Amniotic epithelial cell (primary cell): Measurements from ENCODE around the gene RNF167.

Experiments used
- DNase-seq: peaks from one replicate; pipeline ENCODE4 v3.0.0-alpha.2; 2010; ENCODE audit warnings: low read depth

Gene RNF167

DNA sequence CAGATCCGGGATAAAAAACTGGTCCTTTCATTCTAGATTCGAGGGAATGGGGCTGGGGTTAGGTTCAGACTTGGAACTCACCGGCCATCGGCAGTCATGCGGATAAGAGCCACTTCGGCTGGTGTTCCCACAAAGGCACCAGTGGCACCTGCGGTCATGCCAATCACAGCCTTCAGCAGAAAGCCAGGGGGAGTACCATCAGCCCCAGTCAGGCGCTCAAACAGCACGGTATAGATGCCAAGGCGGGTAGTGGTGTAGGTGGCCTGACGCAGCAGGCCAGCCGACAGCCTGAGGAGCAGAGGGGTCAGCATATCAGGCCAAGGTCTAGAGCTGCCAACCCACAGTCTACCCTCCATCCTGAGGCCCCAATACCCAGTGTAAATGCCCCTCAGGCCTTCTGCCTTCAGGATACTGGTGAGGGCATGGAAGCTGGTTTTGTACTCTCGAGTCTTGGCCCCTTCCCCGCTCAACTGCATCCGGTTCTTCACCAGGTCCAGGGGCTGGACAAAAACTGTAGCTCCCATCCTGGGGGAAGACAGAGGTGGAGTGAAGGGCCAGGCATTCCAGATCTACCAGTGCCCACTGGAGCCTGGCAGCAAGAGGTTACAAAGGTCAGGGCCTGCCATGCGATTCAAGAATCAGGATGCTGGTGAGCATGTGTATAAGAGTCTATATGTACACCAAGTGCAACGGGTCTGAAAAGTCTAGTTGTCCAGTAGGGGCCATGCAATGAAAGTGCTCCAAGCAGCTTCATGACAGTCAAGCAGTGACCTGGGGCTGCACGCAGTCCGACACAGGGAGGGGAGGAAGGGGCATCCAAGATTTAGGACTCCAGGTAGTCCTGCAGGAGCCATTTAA lies 1.2 kb upstream of the RNF167 start:
- no peak for DNase-seq

DNA sequence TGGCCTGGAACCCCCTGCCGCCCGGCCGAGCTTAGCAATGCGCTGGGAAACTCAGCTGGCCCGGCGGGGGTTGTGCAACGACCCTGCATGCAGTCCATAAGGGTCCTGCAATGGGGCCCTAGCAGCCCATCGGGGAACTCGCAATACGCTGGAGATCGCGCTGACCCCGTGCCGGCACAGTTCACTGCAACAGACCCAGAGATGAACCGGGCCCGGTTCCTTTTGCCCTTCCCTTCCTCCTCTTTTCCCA lies 597 bp upstream of the RNF167 start:
- no peak for DNase-seq

DNA sequence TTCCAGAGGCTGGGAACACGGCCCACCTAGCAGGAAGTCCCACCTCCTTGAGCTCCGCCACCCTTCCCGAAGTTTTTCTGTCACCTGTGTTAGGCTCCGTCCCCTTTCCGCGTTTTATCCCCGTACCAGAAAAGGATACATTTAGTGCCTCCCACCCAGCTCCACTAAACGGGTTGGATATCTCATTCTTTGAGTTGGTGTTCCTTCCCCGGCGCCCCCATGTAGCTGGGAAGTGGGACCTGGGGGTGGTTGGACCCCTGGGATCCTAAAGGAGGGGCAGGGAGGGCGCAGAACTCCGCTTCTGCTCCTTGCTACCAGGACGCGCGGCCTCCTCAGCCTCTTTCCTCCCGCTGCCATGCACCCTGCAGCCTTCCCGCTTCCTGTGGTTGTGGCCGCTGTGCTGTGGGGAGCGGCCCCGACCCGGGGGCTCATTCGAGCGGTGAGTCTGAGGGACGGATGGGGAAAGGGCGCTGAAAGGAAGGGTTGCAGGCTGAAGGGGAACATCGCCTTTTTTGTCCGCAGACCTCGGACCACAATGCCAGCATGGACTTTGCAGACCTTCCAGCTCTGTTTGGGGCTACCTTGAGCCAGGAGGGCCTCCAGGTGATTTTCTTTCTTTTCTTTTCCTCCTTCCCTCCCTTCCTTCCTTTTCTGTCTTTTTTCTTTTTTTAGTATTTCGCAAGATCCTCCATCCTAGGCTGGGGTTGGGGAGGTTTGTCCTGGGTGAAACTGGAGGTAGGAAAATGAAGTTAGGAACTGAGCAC lies 669 bp downstream of the RNF167 start:
- no peak for DNase-seq

DNA sequence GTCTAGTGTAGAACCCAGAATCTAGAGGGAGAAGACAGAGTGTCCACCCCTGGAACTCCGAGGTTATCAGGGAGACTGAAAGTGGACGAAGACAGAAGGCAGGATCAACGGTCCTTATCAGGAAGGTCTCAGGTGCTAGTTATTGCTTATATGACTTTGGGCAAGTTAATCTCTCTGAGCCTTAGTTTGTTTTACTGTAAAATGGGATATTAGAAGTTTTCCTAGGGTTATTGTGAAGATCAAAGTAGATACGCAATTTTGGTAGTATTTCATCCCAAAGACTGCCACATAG lies 1.2 kb downstream of the RNF167 start:
- DNase-seq = no peak

DNA sequence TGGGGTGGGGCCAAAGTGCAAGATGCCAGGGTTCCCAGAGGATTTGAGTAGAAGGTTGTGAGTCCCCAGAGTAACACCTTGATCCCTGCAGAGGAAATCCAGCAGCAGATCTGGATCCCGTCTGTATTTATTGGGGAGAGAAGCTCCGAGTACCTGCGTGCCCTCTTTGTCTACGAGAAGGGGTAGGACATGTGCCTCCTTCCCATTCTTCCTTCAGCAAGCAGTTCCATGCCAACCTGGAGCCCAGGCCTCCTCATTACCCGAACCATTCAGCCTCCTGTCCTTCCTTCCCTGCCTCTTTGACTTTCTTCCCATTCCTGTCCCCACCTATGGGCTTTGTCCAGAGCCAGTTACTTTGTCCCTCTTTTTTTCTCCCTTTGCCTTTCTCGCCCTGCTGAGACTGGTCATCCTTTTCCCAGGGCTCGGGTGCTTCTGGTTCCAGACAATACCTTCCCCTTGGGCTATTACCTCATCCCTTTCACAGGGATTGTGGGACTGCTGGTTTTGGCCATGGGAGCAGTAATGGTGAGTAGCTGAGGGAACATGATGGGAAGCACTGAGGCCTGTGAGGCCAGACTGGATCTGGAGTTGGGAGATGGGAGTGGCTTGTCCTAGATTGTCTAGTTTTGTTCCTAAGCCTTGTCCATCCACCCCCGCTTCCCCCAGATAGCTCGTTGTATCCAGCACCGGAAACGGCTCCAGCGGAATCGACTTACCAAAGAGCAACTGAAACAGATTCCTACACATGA lies 2.9 kb downstream of the RNF167 start:
- no peak for DNase-seq

DNA sequence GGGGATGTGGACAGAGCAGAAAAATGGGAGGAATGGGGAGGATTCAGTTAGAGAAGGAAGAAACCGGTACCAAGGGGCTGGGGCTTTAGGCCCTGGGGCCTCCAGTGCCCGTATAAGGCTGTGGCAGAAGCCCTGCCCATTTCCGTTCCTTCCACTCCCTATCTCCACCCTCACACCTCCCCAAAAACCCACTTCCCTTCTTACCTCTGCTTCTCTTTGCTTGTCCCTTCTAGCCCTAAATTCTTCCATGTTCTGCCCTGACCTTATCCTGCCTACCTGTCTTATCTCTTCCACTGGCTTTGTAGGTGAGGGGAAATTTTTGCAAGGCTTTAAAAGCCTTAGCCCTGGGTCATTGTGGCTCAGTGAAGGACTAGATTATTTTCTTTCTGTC lies 4.1 kb downstream of the RNF167 start:
- peak; percentile 52 for DNase-seq

DNA sequence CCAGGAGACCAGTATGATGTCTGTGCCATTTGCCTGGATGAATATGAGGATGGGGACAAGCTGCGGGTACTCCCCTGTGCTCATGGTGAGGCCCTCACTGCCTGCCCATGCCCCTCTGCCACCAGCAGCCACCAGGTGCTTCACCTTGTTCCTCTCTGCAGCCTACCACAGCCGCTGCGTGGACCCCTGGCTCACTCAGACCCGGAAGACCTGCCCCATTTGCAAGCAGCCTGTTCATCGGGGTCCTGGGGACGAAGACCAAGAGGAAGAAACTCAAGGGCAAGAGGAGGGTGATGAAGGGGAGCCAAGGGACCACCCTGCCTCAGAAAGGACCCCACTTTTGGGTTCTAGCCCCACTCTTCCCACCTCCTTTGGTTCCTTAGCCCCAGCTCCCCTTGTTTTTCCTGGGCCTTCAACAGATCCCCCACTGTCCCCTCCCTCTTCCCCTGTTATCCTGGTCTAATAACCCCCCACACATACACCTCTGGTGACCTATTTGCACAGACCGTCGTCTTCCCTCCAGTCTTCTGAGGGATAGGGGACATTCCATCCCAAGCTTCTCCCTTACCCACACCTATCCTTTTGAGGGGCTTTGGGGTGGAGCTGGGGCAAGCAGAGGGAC lies 4.6 kb downstream of the RNF167 start:
- no peak for DNase-seq

DNA sequence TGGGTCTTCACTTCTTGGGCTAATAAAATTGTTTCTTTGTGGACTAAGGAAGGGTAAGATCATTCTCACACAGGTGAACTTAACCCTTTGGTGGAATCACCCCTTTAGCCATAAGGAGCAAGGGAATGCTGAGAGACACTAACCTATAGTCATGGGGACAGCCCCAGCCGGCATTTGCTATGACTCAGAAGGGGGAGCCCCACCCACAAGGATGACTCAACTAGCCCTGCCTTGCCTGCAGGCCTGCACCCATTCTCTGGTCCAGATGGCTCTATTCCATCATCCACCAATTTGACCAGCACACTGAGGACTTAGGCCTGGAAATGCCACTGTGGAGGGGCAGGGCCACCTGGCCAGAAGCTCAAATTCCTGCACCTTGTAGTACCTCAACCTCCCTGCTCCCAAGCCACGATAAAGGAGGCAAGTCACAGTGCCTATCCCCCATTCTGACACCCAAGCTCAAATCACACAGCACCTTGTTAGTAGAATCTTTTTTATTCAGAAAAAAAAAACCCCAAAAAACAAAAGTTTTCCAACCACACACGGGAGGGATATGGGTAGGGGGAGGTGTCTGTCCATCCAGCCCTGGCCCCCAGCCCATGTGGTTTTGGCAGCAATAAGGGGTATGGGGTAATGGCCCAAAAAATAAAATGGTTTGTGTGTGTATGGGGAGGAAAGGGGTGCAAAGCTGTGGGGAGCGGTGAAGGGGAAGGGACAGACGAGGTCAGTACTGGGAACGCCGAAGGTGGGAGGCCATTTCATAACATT lies 5.3 kb downstream of the RNF167 start:
- DNase-seq = peak; percentile 87

DNA sequence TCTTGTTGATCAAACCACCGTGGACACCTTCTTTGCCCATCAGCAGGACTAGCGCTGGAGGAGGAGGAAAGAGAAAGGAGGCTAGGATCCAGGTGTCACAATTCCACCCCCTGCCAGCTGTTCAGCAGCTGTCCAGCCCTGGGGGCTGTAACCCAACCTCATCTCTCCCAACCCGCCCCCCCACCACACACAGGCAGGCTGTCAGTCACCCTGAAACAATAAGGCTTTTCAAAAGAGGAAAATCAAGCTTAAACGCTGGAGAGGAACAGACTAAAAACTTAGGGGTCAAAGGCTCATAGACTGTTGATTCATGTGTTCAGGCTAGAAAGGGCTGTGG lies 5.8 kb downstream of the RNF167 start:
- DNase-seq = no peak

DNA sequence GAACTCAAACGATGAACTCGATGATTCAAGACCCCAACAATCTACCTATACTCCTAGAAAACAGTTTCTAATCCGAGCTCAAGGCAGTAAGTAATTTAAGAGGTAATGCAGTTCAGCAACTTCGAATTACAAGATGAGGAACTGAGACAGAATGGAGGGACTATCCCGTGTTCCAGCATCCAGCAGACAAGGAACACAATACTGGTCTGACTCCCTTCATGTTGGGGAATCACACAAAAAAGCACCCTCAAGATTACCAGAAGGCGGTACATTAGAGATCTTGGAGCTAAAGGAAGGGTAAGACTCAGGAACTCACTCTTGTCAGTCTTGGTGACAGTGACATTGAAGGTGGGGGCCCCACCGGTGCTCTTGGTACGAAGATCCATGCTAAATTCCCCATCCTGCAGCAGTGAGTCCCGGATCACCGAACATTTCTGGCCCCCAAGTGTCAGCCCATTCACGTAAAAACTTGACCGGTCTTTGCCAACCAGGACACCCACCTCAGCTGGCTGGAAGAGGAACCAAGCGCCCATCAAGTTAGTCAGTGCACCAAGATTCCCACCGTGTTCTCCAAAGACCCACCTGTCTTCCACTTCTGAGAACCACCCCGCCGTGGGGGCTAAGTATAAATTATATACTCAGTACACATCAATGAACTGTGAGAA lies 6.4 kb downstream of the RNF167 start:
- no peak for DNase-seq

DNA sequence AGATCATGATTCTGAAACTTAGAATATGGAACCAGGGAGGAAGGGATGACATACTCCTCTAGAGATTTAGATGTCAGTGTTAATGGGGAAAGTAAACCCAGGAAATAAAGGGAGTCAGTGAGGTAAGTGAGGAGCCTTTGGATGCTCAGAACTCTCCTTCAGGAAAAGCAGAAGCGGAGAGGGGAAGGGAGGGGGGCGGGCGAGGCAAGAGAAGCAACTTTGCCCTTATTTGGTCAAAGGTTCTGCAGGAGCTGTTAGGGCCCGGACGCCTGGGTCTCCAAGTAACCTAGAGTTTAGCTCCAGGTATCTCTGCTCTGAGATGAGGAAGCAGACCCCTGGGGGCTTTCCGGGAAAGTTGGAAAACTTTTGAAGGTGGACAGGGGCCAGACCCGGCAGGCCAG lies 6.9 kb downstream of the RNF167 start:
- DNase-seq = no peak

DNA sequence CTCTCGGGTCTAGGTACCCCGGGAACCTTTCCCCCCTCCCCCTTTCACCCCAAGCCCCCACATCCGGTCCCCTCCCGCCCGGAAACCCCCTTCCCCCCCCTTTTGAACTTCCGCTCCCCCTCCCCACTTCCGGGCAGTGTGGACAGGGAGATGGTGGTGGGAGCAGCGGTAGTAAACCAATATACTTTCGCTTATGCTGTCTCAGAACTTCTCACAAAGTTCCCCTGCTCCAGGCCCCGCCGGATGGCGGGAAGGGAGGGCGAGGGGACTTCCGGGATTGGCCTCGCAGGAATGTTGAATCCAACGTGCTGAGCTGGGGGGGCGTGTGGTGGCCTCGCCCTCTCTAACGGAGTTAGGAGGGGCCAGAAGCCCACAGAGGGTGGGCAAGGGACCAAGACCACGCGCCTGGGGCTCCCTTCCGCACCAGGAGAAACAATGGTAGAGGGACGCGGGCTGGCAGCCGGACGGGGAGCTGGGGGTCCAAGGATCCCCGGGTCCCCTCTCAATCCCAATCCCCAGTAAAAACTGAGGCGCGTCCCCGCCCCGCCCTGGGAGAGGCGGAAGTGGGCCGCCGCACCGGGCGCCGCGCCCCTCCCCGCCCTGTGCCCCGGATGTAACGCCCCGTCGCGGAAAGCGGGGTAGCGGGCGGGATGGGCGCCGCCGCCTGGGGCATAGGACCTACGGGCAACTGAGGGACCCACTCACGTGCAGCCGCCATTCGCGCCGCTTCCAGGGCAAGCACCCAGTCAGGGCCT lies 7.5 kb downstream of the RNF167 start:
- peak; percentile 54 for DNase-seq

DNA sequence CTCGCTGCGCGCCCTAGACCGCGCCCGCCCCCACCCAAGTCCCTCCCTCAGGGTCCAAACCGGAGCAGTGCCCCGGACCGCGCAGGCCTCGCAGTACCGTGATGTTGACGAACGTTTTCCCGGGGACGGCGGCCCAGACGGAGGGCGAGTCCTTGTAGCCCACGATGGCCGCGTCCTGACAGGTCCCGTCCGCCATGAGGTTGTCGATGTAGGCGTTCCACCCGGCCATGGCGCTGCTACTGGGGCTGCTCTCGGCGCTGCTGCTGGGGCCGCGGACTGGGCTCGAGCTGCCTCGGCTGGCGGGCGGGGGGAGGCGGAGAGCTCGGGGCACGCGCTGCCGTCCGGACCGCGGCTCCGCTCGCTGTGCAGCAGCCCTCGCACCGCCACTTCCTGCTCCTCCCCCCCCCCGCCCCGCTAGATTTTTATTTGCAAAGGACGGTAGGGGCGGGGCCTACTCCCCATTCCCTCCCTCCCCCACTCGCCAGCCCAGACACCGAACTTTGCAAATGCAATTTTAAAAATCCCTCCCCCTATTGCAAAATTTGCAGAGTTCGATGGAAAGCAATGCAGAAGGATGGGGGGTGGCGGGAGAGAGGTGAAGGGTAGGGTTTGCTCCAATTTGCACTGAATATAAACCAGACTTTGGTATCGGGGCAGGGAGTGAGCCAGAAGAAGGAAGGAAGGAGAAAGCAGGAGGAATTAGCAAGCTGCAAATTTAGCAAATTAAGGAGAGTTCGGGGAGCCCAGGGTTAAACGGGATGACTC lies 8.3 kb downstream of the RNF167 start, which contains the start of gene PFN1:
Gene PFN1 (minus strand): TSS at position 365 of the 765 bp plus-strand sequence. CDS start 136 bp downstream, at position 229.
- DNase-seq = peak; percentile 93

DNA sequence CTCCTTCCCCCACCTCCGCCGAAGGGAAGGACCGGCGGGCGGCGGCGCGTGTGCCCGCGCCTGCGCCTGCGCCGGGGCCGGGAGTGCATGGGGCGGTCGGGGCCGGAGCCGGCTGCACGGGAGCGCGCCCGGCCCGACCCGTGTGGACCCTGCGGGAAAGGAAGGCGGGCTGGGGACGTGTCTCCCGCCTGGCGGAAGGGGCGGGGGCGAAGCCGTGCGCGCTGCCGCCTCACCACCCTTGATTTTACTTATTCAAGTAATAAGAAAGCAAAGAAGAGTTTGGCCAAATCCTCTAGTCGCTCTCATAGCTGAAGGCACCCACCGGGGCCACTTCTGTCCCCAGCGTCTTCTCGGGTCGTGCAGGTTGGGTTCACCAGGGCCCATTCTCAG lies 8.9 kb downstream of the RNF167 start:
- DNase-seq = peak; percentile 86

DNA sequence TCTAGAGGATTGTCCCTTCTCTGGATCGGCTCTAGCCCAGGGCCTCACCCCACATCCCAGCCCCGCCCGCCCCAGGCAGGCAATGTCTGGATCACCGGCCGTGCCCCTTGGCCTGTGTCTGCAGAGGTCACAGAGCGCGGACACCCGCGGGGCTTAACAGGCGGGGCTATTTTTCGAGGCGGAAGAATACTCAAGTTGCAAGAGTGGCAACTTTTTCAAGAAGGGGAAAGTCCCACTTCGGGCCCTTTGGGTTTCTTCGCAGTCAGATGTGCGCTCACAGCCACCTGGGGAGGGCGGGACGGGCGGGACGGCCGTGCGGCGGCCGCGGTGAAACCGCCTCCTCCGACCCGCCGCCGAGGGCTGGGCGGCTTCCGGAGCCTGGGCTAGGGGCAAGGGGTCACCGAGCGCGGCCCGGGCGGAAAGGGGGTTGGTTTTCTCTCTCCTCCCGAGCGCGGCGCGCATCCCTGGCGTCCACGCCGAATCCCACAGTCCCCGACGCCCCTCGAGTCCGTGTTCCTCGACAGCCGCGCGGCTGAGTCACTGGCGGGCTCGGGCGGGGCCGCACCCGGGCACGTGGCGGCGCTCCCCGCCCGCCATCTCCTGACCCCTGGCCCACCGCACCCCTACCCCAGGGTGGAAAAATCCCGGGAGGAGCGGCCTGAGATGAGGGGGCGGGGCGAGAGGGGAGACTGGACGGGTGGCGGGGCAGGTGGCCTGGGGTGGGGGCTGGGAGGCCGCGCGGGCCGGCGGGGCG lies 9.4 kb downstream of the RNF167 start:
- DNase-seq = peak; percentile 62

DNA sequence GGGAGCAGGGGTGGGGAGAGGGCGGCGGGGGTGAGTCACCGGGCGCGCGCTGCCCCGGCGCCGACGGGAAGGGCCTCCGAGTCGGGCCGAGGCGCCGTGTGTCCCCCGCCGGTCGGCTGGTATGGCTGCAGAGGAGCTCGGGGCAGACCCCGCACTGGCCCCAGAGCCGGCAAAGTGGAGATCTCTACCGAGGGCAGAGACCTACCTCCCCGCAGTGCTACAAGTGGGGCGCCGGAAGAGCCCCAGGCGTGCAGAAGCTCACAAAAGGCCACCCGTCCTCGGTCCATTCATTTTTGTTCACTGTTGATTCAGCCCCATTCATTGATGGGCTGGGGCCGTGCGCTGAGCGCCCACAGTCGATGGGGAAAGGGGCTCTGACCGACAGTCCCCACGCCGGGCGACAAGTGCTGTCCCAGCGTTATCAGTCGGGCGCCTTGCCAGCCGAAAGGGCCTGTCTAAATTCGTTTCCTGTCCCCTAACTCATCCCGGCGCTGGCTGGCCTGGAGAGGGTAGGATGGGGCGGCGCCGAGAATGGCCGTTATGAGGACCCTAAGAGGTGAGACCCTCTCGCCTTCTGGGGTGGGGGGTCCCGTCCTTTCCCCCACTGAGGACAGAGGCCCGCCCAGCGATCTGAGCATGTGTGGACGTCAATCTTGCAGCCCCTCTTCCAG lies 10.1 kb downstream of the RNF167 start:
- no peak for DNase-seq

DNA sequence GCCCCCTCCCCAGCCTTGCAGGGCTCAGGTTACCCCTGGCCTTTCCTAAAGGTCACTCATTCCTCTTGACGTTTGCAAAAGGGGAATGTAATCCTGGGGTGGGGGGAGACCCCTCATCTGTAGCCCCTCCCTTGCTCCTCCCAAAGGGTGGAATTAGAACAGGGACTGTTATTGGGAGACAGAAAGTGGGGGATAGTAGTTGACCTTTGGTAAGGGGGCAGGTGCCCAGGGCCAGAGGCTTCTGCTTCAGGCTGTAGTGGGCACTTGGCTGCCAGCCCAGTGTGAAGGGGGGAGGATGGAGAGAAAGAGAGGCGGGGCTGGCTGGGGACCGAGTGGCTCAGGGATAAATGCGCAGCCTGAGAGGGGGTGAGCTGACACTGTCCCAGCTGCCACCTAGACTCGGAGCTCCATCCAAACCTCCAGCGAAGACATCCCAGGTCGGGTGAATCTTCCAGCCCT lies 10.7 kb downstream of the RNF167 start, which contains the start of gene ENO3:
Gene ENO3 (plus strand): TSS at position 374 of the 459 bp plus-strand sequence. CDS start 711 bp downstream, outside the sequence.
- DNase-seq = no peak

DNA sequence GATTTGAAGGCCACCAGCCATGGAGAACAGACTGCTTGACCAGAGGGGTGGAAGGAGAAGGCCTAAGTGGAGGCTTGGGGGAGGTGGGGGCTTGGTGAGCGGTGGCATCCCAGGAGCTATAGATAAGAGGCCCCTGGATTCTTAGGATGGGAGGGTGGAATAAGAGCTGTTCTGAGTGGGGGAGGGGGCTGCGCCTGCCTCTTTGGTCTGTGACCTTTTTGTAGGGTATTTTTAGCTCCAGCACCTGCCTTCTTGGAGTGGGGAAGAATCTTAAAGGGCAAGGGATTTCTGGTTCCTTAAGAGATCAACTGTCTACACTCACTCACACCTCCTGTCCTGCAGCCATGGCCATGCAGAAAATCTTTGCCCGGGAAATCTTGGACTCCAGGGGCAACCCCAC lies 11.4 kb downstream of the RNF167 start:
- DNase-seq = no peak
